HG03571 (cell line): Measurements from ENCODE around the gene ALG10B.
"Not testable (repeated sequence)": the region's sequence is repeated elsewhere in the genome, so short reads cannot be mapped to it uniquely, and the experiment has no call there.

Experiments used
- ATAC-seq: cut with Tn5 transposase; IDR thresholded peaks from one replicate; pipeline ENCODE4 v1.9.1; 2021; ENCODE audit not compliant: unreplicated experiment

The ALG10B gene, protein sequence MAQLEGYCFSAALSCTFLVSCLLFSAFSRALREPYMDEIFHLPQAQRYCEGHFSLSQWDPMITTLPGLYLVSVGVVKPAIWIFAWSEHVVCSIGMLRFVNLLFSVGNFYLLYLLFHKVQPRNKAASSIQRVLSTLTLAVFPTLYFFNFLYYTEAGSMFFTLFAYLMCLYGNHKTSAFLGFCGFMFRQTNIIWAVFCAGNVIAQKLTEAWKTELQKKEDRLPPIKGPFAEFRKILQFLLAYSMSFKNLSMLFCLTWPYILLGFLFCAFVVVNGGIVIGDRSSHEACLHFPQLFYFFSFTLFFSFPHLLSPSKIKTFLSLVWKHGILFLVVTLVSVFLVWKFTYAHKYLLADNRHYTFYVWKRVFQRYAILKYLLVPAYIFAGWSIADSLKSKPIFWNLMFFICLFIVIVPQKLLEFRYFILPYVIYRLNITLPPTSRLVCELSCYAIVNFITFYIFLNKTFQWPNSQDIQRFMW

DNA sequence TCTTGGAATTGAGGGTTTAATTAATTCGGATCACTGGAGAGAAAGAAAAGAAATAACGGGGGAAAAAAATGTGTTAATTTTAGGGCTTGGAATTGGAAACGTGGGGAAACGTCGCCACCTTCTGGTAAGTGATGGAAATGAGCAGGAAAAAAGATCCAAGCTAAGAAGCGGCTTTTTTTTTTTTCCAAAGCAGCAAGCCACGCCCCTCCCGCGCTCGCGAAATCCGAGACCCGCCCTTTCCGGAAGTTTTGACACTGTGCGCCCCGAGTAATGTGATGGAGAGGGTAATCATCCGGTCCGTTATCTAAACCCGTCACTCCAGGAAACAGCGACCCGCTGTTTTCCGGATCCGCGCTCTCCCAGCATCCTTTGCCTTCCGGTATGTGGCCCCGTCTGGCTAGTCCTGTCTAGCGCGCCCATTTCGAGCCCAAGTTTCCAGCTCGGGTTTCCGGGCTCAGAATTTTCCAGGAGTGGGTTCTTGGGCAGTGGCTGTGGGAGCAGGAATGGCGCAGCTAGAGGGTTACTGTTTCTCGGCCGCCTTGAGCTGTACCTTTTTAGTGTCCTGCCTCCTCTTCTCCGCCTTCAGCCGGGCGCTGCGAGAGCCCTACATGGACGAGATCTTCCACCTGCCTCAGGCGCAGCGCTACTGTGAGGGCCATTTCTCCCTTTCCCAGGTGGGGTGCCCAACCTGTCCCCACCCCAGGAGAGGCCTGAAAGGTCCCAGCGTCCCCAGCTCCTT, at the start of gene ALG10B:
Gene ALG10B, plus strand, starts transcription at position 384 of the 739 bp plus-strand sequence. Its CDS starts 120 bp downstream, at position 504.
- ATAC-seq: peak; percentile 100

DNA sequence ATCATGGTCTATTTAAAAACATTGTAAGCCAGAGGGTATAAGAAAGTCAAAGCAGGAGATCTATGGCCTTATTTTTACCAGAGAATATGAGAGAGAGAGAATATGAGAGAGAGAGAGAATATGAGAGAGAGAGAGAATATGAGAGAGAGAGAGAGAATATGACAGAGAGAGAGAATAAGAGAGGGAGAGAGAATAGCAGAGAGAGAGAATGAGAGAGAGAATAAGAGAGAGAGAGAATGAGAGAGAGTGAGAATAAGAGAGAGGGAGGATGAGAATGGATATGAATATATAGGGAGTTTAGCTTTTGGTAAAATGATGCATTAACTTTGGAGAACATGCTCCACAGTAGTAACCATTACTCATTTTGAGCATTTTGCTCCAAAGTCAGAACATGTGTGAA, 48.0 kb upstream of the ALG10B start:
- no peak for ATAC-seq

DNA sequence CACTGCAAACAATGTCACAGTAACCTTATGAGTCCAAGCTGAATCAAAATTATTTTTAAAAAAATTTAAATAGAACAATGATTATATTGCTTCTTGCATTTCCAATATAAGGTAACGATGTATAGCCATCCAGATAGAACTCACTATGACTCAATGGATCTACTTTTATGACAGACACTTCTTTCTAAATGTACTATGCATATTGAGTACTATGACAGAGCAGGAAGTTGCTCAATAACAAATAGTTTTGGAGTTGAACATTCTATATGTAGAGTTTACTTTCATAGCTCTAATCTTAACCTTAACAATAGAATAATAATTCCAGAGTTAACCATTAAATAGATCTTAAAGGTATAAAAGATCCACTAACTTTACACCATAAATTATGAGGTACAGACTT, 46.7 kb upstream of the ALG10B start:
- no peak for ATAC-seq

DNA sequence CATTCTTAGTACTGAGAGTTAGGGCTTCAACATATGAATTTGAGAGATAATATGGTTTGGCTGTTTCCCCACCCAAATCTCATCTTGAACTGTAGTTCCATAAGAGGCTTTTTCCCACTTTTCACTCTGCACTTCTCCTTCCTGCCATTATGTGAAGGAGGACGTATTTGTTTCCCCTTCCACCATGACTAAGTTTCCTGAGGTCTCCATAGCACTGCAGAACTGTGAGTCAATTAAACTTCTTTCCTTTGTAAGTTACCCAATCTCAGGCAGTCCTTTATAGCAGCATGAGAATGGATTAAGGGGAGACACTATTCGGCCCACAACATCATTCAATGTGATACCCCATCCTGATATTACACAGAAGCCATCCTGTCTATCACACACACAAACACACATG, 36.8 kb upstream of the ALG10B start:
- ATAC-seq: no peak

DNA sequence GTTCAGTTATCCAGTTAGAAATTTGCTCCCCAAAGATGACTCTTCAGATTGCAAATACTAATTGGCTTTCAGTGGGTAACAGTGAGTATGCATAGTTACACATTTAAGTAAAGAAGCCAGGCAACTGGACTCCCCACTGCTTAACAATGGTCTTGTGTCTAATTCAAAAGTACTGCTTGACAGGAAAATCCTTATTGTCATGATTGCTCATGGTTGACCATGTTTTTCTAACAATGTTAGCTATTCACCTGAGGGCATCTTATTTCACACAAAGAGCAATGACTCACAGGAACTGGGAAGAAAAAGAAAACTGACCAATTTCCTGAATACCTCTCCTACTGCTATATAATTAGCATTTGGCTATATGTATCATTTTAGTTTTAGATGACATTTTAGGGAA, 33.7 kb upstream of the ALG10B start:
- ATAC-seq: no peak

DNA sequence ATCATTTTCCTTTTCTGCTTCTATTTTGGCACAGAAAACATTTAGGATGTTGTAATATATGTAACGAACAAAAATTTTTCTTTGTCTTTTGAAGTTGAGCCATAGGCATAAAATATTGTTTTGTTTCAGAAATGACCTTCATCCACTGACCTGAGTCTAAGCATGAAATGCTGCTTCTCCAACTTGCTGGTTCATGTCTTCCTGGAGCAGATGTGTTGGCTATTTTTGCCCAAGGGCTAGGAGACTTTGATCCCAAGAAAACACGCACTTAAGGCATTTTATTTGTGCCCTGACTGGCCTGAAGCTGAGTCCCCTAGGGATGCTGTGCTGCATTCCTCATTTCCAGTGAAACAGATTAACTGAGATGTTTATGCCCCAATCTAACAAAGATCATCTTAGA, 27.2 kb upstream of the ALG10B start:
- no peak for ATAC-seq

DNA sequence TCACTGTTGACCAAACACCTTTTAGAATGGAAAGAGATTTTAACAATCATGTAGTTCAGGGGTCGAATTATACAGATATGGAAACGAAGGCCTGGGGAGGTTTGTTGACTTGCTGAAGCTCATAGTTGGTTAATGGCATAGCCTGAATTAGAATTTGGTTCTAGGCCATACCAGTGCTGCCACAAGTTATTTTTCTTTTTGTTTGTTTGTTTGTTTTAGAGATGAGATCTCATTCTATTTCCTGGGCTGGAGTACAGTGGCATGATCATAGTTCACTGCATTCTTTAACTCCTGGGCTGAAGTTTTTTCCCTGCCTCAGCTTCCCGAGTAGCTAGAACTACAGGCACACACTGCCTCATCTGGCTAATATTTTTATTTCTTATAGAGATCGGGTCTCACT, 25.4 kb upstream of the ALG10B start:
- ATAC-seq: no peak

DNA sequence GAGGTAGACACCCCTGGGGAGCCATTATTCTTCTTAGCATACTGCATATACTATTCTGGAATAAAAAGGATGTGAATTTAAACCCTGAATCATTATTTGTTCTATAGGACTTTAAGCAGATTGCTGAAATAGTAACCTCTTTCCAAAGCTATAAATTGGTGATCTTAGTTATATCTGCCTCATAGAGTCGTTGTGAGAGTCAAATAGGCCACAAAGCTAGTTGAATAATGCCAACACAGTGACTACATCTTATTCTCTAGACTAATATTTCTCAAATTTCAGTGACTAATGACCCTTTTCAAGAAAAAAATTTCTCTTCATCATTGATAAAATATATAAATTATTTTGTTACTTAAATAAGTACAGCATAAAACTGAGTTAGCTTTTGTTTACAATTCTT, 13.6 kb upstream of the ALG10B start:
- ATAC-seq: not testable (repeated sequence)

DNA sequence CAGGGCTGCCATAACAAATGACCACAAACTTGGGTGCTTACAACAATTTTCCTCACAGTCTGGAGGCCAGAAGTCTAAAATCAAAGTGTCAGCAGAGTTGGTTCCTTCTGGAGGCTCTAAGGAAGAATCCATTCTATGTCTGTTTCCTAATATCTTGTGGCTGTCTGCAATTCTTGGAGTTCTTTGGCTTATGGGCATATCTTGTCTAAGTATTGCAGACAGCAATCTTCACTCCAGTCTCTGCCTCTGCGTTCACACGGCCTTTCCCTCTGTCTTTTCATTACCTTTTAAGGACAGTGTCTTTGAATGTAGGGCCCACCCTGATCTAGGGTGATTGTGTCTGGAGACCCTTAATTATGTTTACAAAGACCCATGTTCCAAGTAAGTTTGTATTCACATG, 5.4 kb downstream of the ALG10B start:
- not testable (repeated sequence) for ATAC-seq

DNA sequence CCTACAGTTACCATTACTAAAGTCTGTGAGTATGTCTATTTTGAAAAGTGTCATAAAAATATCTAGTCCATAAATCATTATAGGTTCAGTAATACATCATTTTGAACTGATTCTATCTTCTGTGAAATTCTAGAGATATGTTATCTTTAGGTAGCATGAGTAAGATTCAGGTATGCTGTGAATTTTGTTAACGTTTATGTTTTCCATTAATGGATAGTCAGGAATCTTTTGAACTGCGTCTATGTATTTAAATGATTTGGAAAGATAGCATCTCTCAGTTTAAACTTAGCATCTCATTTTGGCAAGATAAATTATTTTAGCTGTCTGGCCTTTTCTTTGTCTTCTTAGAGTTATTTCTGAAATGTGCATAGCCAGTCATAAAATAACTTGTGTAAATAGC, 8.3 kb downstream of the ALG10B start:
- ATAC-seq: no peak

DNA sequence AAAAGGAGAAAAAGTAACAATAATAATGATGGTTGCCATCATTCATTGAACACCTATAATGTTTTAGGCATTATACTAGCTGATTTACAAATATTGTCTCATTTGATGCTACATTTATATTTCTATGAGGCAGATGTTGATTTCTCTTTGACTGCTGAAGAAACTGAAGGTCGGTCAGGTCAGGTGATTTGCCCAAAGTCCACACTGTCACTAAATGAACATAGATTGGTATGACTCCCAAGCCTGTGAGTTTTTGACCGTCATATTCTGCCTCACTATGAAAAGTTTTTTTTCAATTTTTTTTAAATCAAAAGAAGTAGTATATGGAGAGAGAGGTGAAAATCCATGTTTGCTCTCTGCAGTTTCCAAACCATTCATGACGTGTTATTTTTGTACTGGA, 10.8 kb downstream of the ALG10B start:
- no peak for ATAC-seq

DNA sequence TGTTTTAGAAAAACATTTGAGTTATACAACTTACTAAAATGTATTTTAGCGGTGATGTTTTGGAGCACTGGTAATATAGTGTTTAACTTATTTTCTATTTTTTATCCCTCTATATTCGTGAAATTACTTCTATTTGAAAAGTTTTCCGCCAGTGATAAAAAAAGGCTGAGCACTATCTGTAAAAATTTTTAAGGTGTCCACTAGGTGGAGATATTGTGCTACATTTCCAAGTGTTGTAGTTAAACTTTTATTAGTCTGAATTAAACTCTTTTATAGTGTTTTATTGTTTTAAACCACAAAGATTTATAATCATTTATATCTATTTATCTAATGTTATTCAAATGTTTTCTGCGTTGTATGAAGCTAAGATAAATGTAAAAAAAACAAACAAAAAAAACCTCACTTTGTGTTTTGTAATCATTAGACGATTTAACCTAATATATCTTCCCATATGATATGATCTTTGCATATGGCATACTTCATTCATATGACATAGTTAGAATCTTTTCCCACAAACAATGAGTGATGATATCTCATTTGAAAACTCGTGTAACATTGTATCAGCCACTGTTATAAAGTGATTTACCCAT, 11.8 kb downstream of the ALG10B start:
- ATAC-seq: no peak

DNA sequence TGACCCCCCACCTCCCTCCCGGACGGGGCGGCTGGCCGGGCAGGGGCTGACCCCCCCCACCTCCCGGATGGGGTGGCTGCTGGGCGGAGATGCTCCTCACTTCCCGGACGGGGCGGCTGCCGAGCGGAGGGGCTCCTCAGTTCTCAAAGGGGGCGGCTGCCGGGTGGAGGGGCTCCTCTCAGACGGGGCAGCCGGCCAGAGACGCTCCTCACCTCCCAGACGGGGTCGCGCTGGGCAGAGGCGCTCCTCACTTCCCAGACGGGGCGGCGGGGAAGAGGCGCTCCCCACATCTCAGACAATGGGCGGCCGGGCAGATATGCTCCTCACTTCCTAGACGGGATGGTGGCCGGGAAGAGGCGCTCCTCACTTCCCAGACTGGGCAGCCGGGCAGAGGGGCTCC, 13.8 kb downstream of the ALG10B start:
- not testable (repeated sequence) for ATAC-seq

DNA sequence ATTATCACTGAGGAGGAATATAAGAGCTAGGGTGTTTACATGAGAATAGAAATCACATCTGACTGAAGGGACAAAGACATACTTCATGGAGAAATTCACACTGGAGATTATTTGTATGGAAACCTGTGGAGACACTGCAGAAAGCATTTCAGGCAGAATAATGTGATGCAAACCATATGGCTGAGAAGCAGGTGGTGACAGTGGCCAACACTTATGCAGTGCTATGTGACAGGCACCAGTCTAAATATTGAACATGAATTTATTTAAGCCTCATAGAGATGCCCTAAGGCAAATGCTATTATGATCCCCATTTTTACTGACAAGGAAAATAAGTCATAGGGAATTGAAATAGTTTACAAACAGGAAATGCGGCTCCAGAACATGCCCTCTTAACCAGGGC, 16.2 kb downstream of the ALG10B start:
- no peak for ATAC-seq

DNA sequence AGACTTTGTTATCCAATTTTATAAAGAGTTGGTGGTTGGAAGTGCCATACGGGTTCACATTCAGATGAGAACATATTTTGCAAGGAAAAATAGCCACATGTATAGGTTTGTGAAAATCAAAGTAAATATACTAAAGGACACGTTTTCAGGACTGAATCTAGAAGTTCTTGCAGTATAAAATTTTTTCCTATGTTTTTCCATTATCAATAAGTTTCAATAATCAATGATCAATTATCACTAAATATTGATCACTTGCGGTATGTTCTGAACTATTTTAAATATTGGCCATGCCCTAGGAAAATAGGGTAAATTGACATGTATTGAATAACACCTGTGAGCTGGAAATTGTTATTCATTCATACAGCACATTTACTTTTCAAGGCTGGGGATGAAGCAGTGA, 25.9 kb downstream of the ALG10B start:
- ATAC-seq: no peak

DNA sequence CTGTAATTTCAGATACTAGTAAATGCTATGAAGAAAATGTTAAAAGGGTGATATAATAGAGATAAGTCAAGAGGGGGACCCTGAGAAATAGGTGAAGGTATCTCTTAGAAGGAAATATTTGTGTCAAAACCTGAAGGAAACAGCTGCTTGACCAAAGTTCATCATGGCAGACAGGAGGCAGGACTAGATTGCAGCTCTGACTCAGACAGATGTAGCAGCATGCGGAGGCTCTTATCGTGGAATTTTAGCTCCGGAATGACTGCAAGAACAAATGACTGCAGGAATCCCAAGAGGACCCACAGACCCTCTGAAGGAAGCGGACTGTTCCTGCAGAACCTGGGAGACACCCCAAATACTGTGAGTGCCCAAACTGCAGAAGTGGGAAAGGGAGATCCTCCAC, 26.7 kb downstream of the ALG10B start:
- ATAC-seq: not testable (repeated sequence)

DNA sequence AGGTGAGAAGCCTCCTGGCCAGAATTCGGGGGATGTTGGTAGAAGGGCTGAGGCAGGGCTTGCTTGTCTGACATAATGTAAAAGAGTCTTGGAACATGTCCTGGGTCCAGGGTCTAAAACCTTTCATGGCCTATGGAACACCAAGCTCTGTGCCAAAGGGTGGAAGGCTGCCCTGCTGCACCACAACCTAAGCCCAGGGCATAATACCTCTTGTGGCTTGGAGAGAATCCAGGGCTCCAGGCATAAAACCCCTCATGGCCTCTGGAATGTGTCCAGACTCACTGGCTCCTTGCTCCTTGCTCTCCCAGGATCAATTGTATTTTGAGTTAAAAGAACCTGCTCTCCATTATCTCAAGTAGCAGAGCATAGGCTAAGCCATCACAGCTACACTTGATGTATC, 27.3 kb downstream of the ALG10B start:
- not testable (repeated sequence) for ATAC-seq

DNA sequence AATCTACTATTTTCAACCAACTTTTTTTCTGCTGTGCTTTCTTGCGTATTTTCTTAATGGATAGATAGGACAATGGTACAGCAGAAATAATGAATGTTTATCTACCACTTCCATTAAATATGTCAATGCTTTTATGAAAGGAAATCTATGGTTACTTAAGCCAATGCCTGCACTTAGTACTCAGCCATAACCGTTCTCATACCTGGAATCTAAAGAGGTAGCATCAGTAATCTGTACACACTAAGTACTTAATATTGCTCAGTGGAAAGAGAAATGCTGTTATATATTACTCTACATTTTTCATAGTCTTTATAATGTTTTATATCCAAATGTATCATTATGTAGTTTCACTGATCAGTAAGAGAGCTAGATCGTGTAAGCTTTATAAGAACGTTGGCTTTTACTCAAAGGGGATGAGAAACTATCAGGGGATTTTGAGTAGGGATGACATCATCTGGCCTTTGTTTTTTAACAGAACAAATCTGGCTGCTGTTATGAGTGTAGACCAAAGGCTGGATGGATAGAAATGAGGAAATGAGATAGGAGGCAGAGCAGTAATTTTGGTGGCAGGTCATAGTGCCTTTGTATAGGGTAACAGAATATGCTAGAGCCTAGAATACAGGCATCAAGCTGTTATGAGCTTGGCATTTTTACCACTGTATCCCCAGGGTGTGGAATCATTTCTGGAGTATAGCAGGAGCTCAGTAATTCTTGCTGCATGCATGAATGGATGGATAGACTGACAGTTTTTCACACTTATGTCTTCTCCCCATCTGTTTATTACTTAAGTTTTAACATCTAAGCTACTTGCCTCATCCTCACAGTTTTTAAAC, 34.0 kb downstream of the ALG10B start:
- ATAC-seq: peak; percentile 100

DNA sequence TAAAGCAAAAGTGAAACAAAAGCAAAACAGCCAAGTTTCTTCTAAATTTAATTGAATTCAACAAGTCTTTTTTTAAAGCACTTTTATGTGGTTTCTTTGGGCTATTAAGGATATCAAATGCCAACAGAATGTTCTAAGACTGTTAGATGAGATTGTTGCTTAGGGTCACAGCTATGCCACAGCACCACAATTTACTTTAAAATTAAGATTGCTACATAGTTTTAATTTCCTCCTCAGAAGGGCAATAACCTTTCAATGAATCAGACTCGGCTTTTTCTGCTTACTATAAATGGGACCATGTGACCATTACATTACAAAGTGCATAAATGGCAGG, 34.6 kb downstream of the ALG10B start:
- peak; percentile 2 for ATAC-seq

DNA sequence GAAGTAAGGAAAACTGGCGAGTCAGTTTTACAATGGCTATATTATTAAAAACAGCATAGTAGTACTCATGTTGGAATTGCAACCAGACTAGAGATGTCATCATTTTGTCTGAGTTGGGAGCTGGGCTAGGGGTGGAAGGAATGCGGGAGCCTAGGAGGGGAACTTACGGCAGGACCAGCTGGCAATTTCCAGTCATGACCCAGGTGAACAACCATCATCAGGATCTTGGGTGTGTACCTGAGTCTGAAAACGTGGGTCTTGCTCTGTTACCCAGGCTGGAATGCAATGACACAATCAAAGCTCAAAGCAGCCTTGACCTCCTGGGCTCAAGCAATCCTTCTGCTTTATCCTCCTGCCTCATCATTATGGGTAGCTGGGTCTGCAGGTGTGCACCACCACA, 50.9 kb downstream of the ALG10B start:
- no peak for ATAC-seq

DNA sequence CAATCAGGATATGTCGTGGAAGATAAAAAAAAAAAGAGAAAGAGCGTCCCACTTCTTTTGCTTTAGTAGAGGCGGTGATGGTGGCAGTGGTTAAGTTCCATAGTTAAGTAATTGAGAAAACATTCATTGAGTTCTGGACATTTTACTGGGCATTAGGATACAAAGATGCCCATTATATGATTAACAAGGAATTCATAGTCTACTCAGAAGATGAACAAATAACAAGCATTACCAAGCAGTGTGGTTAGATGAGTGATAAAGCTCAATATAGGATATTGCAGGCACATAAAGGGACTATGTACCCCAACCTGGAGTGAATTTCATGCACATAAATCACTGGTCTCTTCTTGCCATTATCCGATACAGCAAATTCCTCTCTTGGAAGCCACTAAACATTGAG, 53.7 kb downstream of the ALG10B start:
- ATAC-seq: no peak
